ENCODE measurements around the gene CA14.
"Not testable (repeated sequence)": the region's sequence is repeated elsewhere in the genome, so short reads cannot be mapped to it uniquely, and the experiment has no call there.

CA14 gene

DNA sequence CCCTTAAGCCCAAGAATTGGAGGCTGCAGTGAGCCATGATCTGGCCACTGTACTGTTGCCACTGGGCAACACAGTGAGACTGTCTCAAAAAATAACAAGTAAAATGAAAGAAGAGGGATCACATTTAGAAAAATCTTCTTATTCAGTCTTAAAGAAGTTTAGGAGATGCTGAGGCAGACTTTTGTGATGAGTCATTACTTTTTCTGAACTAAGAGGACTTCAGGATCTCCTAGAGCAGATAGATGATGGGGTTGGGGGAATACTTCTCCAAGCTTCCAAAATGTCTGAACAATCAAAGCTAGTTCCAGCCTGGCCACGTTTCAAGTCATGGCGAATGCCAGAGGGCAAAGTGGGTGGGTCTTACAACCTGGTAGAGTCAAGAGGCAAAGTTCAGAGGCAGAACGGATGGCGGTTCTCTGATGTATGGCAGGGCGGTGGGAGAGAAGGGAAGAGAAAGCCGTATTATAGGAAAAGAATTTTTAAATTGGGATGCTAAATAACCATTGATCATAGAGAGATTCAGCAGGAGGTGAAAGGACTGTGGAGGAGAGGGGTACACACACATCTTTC, 22.6 kb downstream of the CA14 start:
- DNase-seq (ENCODE audit: low read depth, low spot score): no peak

DNA sequence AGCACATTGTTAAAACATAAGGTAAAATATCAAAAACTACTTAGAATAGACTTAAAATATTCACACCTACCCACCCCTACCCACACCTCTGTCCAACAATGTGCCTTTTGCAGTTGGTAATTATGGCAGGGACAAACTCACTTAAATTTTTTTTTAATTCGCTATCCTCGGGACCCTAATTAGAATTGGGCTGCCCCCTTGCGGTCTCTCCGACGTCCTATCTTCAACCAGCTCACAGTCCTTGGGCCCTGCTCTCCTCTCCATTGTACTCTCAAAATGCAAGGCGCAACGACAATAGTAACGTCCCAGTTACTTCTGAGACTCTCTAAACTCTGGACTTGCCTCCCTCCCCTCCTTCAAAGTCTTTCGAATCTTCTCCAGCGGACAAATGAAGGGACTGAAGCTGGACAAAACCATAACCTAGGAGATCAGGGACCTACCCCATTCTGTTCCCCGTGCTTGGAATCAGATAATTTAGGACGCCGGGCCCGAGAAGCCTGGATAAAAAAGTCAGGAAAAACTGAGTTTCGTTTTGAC, 23.7 kb downstream of the CA14 start:
- DNase-seq (ENCODE audit: low read depth, low spot score): no peak

GRCh38 chr1:150281758-150282557, 24.4 kb downstream of the CA14 start, which contains the start of gene CIART:
CIART (plus strand) TSS chr1:150282554; CDS start chr1:150283268, 714 bp downstream.
- peak; percentile 97 for DNase-seq (ENCODE audit: low read depth, low spot score)

DNA sequence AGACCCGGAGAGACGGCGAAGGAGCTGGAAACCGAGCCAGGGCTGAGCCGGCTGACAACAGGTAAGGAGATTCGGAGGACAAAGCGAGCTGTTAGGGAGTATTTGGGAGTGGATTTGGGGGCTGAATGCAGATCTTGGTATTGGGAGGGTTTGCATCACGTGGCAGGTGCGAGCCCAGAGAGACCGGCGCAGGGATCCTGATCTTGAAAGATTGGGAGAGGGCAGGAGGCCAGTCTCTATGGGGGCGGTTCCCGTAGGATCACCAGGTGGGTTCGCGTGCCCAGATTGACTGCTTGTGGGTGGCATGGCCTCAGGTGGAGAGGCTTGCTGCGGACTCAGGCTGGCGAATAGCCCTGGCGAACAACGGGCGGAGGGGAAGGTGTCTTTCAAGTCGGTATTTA, 25.0 kb downstream of the CA14 start:
- no peak for DNase-seq (ENCODE audit: low read depth, low spot score)

DNA sequence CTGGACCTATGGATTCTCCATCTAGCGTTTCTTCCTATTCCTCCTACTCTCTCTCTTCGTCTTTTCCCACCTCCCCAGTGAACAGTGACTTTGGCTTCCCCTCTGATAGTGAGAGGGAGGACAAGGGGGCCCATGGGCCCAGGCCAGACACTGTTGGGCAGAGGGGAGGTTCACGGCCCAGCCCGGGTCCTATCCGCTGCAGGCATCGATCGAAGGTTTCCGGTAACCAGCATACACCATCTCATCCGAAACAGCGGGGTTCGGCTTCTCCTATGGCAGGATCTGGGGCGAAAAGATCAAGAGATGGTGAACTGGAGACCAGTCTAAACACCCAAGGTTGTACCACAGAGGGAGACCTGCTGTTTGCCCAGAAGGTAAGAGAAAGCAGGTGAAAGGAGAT, 25.7 kb downstream of the CA14 start:
- DNase-seq (ENCODE audit: low read depth, low spot score): no peak

DNA sequence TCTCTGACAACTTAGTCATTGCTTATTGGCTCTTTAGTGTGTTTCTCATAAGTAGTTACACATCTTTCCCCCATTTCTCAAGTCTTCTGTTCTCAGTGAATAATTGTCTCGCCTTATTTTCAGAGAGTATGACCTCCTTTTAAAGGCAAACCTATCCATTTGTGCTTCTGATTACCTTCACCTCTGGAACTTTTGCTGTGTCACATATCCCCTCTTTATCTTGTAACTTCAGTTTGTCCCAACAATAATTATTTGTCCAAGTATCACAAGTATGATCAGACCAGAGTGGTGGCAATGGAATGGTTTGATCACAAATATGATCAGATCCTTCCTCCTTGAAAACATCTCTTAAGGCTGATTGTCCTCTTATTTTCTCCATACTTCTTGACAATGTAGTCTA, 30.8 kb downstream of the CA14 start:
- no peak for DNase-seq (ENCODE audit: low read depth, low spot score)

DNA sequence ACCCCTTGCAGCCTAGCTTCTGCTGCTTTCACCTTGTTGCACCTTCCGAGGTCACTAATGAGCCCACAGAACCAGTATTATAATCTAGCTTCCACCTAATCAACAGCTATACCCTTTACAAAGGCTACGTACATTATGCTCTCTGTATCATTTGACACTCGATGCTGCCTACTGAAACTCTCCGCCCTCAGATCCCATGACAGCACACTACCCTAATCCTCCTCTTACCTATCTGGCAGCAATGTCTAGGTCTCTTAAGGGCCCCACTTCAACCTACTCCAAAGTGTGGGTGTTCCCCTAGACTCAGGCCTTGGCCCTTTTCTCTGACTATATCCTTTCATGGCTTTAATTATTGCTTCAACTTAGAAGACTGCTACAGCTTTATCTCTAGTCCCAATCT, 31.2 kb downstream of the CA14 start:
- DNase-seq (ENCODE audit: low read depth, low spot score): no peak

- DNase-seq (ENCODE audit: low read depth, low spot score): no peak
These were observed 36.1 kb downstream of the CA14 start, which contains the start of gene MRPS21 for GRCh38 chr1:150293433-150294253. MRPS21 (plus strand) TSS chr1:150293861; CDS start chr1:150294367, 506 bp downstream.

DNA sequence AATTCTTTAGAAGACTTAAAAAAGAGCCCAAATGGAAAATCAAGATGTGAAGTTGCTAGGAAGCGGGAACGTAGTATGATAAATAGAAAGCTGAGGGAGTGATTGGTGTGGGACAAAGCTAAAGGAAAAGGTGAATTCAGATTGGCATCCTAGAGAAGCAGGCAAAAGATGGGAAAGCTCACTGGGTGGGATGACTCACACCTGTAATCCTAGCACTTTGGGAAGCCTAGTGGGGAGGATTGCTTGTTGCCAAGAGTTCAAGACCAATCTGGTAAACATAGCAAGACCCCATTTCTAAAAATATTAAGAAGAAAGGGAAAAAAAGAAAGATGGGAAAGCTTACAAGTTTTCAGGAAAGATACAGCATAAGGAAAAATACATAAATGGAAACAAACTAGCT, 37.9 kb downstream of the CA14 start:
- DNase-seq (ENCODE audit: low read depth, low spot score): no peak

DNA sequence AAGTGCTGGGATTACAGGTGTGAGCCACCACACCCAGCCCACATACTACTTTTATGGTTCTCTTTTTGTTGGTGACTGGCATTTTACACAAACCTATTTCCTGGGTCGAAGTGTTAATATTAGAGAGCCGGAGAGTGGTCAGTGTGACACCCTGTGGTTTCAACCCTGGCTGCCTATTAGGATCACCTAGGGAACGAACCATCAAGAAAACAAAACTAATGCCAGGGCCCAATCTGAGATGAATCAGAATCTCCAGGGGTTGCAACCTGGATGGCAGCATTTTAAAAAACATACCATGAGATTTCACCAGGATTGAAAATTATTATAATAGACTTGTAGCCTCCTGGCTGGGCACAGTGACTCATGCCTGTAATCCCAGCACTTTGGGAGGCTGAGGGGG, 42.1 kb downstream of the CA14 start:
- DNase-seq (ENCODE audit: low read depth, low spot score): no peak

GRCh38 chr1:150302338-150302737, 44.8 kb downstream of the CA14 start:
- DNase-seq (ENCODE audit: low read depth, low spot score): no peak

DNA sequence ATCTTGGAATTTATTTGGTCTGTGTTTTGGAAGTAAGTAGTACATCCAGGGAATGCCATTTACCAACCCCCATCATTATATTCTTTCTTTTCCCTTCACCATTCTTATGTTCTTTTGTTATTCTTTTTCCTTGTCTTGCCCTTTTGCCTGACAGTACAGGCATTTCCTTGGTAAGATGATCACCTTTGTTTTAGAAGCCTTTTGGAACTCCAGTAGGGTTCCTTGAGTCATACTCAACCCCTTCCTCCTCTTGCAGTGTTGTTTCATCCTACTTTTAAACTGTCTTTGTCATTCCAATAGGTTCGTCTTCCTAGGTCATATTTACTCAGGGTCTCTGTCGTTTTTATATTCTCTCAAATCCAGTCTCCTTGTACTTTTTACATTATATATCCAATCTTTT, 45.3 kb downstream of the CA14 start:
- DNase-seq (ENCODE audit: low read depth, low spot score): no peak

DNA sequence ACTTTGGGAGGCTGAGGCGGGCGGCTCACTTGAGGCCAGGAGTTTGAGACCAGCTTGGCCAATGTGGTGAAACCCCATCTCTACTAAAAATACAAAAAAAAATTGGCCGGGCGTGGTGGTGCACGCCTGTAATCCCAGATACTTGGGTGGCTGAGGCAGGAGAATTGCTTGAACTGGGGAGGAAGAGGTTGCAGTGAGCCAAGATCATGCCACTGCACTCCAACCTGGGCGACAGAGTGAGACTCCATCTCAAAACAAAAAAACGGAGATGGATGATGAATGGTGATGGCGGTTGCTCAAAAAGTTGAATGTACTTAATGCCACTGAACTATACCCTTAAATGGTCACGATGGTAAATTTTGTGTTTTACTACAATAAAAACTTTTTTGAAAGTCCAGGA, 51.0 kb downstream of the CA14 start:
- not testable (repeated sequence) for DNase-seq (ENCODE audit: low read depth, low spot score)

DNA sequence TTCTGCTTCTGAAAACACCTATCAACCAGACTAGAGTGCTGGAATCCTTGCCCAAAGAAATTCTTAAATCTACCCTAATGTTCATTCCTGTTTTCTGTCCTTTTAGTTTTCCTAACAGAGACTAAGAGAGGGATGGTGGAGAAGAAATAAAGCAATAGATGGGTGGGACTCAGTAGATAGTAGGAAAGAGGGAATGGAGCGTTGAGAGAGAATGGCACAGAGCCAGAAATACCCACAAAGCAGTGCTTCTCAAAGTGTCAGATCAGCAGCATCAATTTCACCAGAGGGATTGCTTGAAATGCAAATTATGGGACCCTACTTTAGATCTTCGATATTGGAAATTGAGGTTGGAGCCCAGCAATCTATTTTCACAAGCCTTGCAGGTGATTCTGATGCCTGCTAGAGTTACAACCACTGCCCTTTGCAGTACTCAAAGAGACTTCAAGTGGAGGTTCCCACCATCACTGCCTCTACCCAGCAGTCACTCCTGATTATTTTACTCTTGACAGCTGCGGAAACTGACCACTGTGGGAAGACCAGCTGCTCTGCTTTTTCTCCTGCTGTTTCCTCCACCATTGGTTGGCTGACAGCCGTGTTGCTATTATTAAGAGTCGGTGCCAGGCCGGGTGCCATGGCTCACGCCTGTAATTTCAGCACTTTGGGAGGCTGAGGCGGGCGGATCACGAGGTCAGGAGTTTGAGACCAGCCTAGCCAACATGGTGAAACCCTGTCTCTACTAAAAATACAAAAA, 52.4 kb downstream of the CA14 start:
- no peak for DNase-seq (ENCODE audit: low read depth, low spot score)

DNA sequence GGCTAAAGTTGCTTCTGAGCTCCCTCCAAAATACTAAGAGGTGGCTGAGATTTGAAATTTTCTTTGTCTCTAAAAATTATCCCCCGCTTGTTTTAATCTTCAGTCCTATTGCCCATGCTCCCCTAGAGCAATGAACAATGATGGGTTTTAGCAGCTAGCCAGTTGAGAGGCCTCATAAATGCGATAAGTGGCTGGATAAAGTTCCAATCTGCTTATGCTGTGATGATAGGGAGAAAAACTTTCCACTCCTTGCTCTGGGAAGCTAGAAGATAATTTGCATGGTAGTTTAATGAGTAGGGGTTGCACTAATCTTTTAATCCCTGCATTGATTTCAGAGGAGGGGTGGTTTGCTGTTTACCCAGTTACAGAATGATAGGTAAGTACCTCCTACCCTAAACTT, 54.2 kb downstream of the CA14 start:
- DNase-seq (ENCODE audit: low read depth, low spot score): no peak

Data from smooth muscle cell of the brain vasculature (primary cell).